Liver (tissue), 3 donors: Measurements from ENCODE around the gene FEM1B.

Experiments used
- CTCF ChIP-seq: fragments of 150-350 bp; IDR thresholded peaks from 2 replicates; pipeline ENCODE4 v1.5.1; 2017; ENCODE audit warnings: improper control_type of control experiment, low read depth, low read length; ENCODE audit not compliant: missing input control
- FOXA1 ChIP-seq: IDR thresholded peaks from 2 replicates; pipeline ENCODE4 v1.6.1; 2016; ENCODE audit warnings: antibody characterized with exemption
- GABPA ChIP-seq, 2 donors: IDR thresholded peaks in 1 of 2; conservative IDR thresholded peaks in 1 of 2; 2 replicates each; pipeline ENCODE4 v1.6.1; 2016; ENCODE audit warnings: antibody characterized with exemption in 2 of 2, mild to moderate bottlenecking in 1 of 2, moderate library complexity in 1 of 2
- JUND ChIP-seq, 2 donors: IDR thresholded peaks; 2 replicates each; pipeline ENCODE4 v1.6.1; 2016; ENCODE audit warnings: antibody characterized with exemption in 2 of 2
- MAX ChIP-seq: IDR thresholded peaks from 2 replicates; pipeline ENCODE4 v1.6.1; 2016; ENCODE audit warnings: antibody characterized with exemption
- RAD21 ChIP-seq, 2 donors: IDR thresholded peaks; 2 replicates each; pipeline ENCODE4 v1.6.1; 2016; ENCODE audit warnings: antibody characterized with exemption in 2 of 2, mild to moderate bottlenecking in 2 of 2
- REST ChIP-seq: IDR thresholded peaks from 2 replicates; pipeline ENCODE4 v1.6.1; 2016; ENCODE audit warnings: antibody characterized with exemption, mild to moderate bottlenecking
- YY1 ChIP-seq: IDR thresholded peaks from 2 replicates; pipeline ENCODE4 v1.6.1; 2016; ENCODE audit warnings: antibody characterized with exemption, mild to moderate bottlenecking
- donor health status: healthy.
- donor health status: healthy.

DNA sequence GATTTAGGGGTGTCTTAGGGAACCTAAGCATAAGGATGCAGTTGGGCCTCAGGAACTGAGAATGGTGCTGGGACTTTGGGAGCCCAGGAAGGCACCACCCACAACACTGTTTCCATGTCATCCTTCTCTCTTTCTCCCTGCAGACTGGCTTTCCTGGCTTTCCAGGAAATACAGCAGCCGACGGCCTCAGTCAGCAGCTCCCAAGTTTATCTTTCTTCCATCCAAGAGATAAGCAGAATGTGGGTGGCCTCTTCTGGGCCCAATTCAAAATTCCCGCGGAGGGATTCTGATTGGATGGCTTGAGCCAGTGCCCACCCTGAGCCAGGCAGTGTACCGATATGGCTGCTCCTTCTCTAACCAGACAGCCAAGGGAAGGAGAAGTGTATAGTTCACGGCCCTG, 43.5 kb upstream of the FEM1B start:
- no peak for TF ChIP-seq CTCF
- TF ChIP-seq MAX, result no peak
- TF ChIP-seq FOXA1, result no peak
- TF ChIP-seq RAD21 (IDR thresholded peaks at IDR 0.05), result no peak
- no peak for TF ChIP-seq REST
- no peak for TF ChIP-seq YY1
- TF ChIP-seq GABPA (IDR thresholded peaks at IDR 0.05 in 1 of 2, conservative IDR thresholded peaks at IDR 0.05 in 1 of 2), result no peak
- TF ChIP-seq JUND (IDR thresholded peaks at IDR 0.05), result no peak
